IPS-18a (cell line): ENCODE results near the gene EDN1.

Experiments used
- H3K27ac ChIP-seq: one replicate; pipeline ENCODE4 v1.5.1; 2013; ENCODE audit warnings: low read length
- H3K27me3 ChIP-seq: one replicate; pipeline ENCODE4 v1.6.1; 2013; ENCODE audit warnings: mild to moderate bottlenecking, low read length; ENCODE audit not compliant: control insufficient read depth, insufficient read depth
- H3K36me3 ChIP-seq: one replicate; pipeline ENCODE4 v1.6.1; 2013; ENCODE audit warnings: low read depth, low read length; ENCODE audit not compliant: control insufficient read depth
- H3K4me1 ChIP-seq: one replicate; pipeline ENCODE4 v1.6.1; 2013; ENCODE audit warnings: low read depth, low read length; ENCODE audit not compliant: control insufficient read depth
- H3K4me3 ChIP-seq: one replicate; pipeline ENCODE4 v1.5.1; 2013; ENCODE audit warnings: low read length
- H3K9ac ChIP-seq: one replicate; pipeline ENCODE4 v1.6.1; 2013; ENCODE audit warnings: mild to moderate bottlenecking, low read length, moderate library complexity
- H3K9me3 ChIP-seq: one replicate; pipeline ENCODE4 v1.6.1; 2013; ENCODE audit warnings: low read depth, low read length; ENCODE audit not compliant: control insufficient read depth

EDN1 gene

DNA sequence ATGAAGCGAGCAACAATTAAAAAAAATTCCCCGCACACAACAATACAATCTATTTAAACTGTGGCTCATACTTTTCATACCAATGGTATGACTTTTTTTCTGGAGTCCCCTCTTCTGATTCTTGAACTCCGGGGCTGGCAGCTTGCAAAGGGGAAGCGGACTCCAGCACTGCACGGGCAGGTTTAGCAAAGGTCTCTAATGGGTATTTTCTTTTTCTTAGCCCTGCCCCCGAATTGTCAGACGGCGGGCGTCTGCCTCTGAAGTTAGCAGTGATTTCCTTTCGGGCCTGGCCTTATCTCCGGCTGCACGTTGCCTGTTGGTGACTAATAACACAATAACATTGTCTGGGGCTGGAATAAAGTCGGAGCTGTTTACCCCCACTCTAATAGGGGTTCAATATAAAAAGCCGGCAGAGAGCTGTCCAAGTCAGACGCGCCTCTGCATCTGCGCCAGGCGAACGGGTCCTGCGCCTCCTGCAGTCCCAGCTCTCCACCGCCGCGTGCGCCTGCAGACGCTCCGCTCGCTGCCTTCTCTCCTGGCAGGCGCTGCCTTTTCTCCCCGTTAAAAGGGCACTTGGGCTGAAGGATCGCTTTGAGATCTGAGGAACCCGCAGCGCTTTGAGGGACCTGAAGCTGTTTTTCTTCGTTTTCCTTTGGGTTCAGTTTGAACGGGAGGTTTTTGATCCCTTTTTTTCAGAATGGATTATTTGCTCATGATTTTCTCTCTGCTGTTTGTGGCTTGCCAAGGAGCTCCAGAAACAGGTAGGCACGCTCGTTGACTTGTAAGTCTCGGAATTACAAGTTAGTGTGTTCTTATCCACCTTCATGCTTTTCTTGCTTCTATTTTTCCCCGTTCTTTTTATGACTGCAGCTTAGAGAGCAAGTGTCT is at the start of gene EDN1:
EDN1 (plus strand) TSS at position 429 of the 888 bp plus-strand sequence; CDS start at position 698, 269 bp downstream.
- H3K4me3 ChIP-seq, result peak within 1 kb of the TSS; percentile 71
- no peaks in the 10 kb centered on the region for H3K36me3 ChIP-seq
- H3K4me1 ChIP-seq, result peaks cover 15% of the 10 kb centered on the region
- H3K9me3 ChIP-seq, result no peaks in the 10 kb centered on the region
- no peak within 1 kb of the TSS for H3K27ac ChIP-seq
- H3K9ac ChIP-seq, result peak within 1 kb of the TSS; percentile 28
- H3K27me3 ChIP-seq, result peaks cover 35% of the 10 kb centered on the region

DNA sequence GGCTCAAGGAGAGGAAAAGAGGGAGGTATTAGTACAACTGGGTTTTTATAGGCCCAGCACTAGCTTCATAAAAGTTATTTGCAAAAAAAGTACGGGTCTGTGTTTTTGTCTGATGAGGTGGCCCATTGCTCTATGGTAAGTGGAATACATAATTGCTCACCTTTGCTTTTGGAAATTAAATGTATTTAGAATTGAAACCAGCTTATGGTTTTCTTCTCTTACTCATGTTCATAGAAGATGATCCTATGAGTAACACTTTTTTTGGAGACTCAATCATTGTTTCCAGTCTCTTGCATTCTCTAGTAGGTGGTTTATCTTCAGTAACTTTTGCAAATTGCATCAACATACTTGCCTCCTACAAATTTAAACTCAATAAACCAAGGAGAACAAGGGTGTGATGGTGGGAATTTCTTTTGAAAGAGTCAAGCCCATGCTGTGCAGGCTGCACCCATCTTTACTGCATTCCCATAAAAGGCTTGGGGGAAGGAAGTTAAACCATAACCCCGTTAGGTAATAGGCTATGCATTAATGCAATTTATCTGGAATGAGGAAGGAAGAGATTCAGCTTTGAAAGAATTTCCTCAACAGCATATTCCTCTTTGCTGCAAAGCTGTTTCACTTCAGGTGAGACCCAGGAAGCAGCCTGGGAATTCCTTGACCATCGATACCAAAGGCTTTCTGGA is 48.5 kb upstream of the EDN1 start:
- H3K9me3 ChIP-seq, result no peaks in the 10 kb centered on the region
- no peaks in the 10 kb centered on the region for H3K36me3 ChIP-seq
- peaks cover 3% of the 10 kb centered on the region for H3K4me1 ChIP-seq
- no peak overlapping the region for H3K9ac ChIP-seq
- H3K4me3 ChIP-seq, result no peak overlapping the region
- no peak overlapping the region for H3K27ac ChIP-seq
- no peaks in the 10 kb centered on the region for H3K27me3 ChIP-seq

DNA sequence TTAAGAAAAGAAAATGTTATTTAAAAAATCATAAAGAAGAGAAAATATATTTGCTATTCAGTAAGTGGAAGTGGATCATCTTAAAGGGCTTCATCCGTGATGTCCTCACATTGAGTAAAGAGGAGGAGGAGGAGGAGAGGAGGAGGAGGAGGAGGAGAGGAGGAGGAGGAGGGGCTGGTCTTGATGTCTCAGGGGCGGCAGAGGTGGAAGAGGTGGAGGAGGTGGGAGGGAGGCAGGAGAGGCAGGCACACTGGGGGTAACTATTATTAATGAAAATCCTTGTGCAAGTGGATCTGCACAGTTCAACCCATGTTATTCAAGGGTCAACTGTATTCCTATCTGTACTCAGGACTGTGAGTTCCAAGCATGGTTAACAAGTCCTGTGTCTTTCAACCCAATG is 47.0 kb upstream of the EDN1 start:
- Histone ChIP-seq H3K9ac (no peak overlapping the region), H3K27ac (no peak overlapping the region), H3K4me1 (peaks cover 3% of the 10 kb centered on the region), H3K9me3 (no peaks in the 10 kb centered on the region), H3K36me3 (no peaks in the 10 kb centered on the region), H3K4me3 (no peak overlapping the region), H3K27me3 (no peaks in the 10 kb centered on the region)

DNA sequence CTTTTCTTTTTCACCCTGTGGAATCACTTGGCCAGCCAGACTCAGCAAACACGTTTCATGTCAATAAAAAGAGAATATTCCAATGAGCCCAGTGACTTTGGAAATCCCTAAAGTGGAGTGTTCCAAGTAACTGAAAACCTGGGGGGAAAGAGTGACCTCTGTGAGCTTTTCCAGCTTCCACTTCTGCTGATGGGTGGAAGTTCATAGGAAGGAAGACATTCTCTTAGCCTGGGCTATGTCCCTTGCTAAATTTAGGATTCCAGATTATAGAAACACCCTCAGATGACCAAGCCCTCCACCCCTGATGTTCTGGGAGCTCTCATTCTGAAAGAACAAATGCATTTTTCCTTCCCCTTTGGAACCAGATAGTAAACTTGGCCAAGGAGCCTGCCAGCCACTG is 44.8 kb upstream of the EDN1 start:
- no peaks in the 10 kb centered on the region for H3K36me3 ChIP-seq
- no peak overlapping the region for H3K9ac ChIP-seq
- no peak overlapping the region for H3K27ac ChIP-seq
- H3K4me1 ChIP-seq, result peaks cover 3% of the 10 kb centered on the region
- H3K9me3 ChIP-seq, result no peaks in the 10 kb centered on the region
- H3K27me3 ChIP-seq, result no peaks in the 10 kb centered on the region
- no peak overlapping the region for H3K4me3 ChIP-seq

DNA sequence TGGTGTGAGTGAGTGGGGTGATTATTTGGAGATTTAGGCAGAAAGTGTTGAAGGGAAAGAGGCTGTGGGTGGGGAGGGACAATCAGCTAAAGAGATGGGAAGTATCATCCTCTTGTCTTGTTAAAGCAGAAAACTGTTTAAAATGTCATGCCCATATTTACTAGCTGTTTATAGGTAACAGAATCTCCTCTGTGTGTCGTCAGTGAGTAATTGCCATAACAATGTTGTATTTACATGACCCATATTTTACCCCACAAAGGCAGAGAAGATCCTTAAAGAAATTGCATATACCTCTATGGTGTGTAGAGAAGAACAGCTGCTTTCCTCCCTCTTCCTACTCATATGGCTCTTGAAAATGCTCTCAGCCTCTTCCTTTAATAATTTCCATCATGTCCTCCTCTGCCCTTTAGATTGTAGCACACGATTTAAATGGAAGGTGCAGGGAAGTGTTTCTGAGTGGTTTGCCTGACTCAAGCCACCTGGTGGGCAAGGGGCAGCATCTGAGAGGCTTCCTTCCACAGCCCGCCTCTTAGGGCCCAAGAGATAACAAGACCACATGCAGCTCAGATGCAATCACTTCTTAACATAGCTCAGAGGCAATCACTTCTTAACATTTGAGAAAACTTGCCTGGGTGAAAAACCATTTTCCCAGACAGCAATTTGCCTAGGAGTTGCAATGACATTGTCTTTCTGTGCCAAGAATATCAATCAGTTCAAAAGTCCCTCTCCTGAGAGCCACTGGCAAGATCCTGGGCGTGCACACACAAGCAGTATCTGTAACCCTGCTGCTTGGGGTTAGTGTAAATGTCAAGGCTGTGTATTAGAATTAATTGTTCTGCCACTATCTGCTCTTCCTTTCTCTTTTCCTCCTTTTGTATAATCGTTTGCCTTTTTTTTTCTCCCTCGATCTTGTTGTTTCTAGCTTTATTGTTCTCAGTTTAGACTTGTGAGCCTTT is 44.1 kb upstream of the EDN1 start:
- H3K9ac ChIP-seq, result no peak overlapping the region
- no peak overlapping the region for H3K4me3 ChIP-seq
- no peaks in the 10 kb centered on the region for H3K36me3 ChIP-seq
- no peaks in the 10 kb centered on the region for H3K27me3 ChIP-seq
- H3K9me3 ChIP-seq, result no peaks in the 10 kb centered on the region
- peaks cover 3% of the 10 kb centered on the region for H3K4me1 ChIP-seq
- H3K27ac ChIP-seq, result no peak overlapping the region

DNA sequence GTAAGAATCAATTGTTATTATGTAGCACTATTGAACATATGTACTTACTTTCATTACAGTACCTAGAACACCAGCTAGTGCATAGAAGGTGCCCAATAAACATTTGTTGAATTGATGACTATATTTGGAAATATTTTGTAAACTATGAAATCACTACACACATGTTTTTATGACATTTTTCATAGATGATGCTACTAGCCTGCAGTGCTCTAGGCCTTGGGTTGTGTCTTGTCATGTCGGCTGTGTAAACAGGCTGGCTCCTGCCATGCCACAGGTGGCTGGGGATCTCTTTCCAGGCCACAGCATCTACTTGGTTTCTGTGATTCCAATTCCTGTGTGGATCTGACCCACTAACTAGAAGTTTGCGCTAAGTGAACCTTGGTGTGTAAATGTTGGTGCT is 43.3 kb upstream of the EDN1 start:
- Histone ChIP-seq H3K4me1 (peaks cover 3% of the 10 kb centered on the region), H3K27ac (no peak overlapping the region), H3K36me3 (no peaks in the 10 kb centered on the region), H3K9ac (no peak overlapping the region), H3K9me3 (no peaks in the 10 kb centered on the region), H3K27me3 (no peaks in the 10 kb centered on the region), H3K4me3 (no peak overlapping the region)

DNA sequence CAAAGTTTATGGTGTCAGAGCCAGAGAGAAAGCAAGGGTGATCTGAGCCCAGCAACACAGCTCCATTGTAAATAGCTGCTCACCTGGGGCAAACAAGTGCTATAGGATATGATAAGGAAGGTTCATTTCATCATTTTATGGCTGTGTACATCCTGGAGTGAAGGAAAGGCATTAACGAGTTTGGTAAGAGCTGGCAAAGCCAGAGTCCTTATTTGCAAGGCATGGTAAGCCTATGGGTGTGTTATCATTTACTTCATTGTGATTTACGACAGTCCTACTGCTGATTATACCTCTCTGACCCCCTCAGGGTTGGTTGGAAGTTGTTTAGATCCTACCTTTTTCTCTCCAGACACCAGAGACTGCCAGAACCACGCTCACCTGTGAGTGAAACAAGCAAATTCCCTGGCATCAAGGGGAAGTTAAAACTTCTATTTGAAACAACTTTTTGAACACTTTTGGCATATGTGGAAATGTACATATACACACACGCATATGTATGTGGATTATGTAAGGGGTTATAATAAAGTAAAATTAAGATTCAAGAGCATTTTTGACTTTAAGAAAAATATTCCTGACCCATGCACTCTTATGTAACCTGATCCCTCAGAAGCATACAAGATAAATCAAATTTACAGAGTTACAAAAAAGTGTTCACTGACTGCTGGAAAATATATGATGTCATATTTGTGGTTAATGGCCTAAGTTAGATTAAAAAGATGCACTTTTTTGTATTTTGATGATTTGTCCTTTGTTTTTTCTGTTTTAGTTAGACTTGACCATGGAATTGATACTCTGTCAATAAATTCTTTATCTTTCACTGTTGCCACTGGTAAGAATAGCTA is 40.4 kb upstream of the EDN1 start:
- Histone ChIP-seq H3K27ac (no peak overlapping the region), H3K4me1 (peaks cover 3% of the 10 kb centered on the region), H3K9ac (no peak overlapping the region), H3K36me3 (no peaks in the 10 kb centered on the region), H3K9me3 (no peaks in the 10 kb centered on the region), H3K27me3 (no peaks in the 10 kb centered on the region), H3K4me3 (no peak overlapping the region)

DNA sequence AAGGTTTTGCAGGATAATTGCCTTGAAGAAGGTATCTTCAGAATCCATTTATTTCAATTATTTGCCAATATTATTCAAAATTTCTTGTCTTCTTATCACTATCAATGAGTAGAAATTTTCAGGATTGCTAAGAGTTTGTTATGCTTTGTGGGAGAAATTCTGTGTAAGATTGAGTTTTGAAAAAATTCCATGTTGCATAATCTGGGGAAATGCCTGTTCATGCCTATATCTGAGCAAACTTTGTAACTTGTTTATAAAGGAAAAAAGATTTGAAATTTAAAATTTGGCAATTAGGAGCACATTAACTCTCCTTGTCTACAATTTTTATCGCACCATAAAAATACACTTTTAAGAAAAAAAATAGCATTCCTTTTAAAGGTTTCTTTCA is 39.8 kb upstream of the EDN1 start:
- no peak overlapping the region for H3K9ac ChIP-seq

DNA sequence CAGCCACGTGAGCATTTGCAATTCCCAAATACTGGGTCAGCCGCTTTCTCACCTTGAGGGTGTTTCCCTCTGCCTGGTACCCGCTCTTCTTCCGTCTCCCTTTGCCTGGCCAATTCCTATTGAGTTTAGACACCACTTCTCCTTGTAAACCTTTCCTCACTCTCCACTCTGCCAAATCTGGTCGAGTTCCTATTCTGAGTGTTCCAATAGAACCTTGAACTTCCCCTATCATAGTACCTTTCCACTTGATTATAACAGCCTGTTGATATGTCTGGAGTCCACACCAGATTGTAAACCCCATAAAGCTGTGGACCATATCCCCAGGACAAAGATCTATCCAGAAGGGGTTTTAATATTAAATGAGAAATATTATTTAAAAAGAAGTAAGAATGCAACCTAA is 36.0 kb upstream of the EDN1 start:
- no peaks in the 10 kb centered on the region for H3K4me1 ChIP-seq
- no peak overlapping the region for H3K9ac ChIP-seq
- no peak overlapping the region for H3K4me3 ChIP-seq
- H3K27me3 ChIP-seq, result no peaks in the 10 kb centered on the region
- no peaks in the 10 kb centered on the region for H3K9me3 ChIP-seq
- H3K36me3 ChIP-seq, result no peaks in the 10 kb centered on the region
- no peak overlapping the region for H3K27ac ChIP-seq

More for the DNA sequence above, 39.8 kb upstream of the EDN1 start:
- Histone ChIP-seq H3K27me3 (no peaks in the 10 kb centered on the region), H3K4me1 (peaks cover 3% of the 10 kb centered on the region), H3K9me3 (no peaks in the 10 kb centered on the region), H3K27ac (no peak overlapping the region), H3K4me3 (no peak overlapping the region), H3K36me3 (no peaks in the 10 kb centered on the region)

DNA sequence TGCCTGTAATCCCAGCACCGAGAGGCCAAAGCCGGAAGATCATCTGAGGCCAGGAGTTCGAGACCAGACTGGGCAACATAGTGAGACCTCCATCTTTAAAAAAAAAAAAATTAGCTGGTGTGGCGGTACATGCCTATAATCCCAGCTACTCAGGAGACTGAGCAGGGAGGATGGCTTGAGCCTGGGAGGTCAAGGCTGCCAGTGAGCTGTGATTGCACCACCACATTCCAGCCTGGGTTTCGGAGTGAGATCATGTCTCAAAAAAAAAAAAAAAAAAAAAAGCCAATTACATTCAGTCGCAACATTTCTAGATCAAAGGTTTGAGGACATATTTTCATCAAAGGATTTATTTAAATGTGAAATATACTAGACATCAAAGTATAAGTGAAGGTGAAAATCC is 32.0 kb upstream of the EDN1 start:
- Histone ChIP-seq H3K4me1 (no peaks in the 10 kb centered on the region), H3K4me3 (no peak overlapping the region), H3K27me3 (no peaks in the 10 kb centered on the region), H3K9ac (no peak overlapping the region), H3K36me3 (no peaks in the 10 kb centered on the region), H3K9me3 (no peaks in the 10 kb centered on the region), H3K27ac (no peak overlapping the region)
